HL-60 (cell line): ENCODE measurements around the gene ZNF385D.

Source experiments
- DNase-seq, 2 experiments: peaks; one replicate each; pipeline ENCODE4 v3.0.0-alpha.2; 2010 to 2020; ENCODE audit warnings: low read depth in 1 of 2, low spot score in 1 of 2
- H3K27ac ChIP-seq: fragments of 250-450 bp; sonication (Bioruptor Pico); replicated peaks from 2 replicates; pipeline ENCODE4 v1.5.1; 2020; ENCODE audit warnings: mild to moderate bottlenecking, moderate library complexity
- H3K27me3 ChIP-seq: fragments of 250-450 bp; sonication (Bioruptor Pico); 2 replicates; pipeline ENCODE4 v1.5.1; 2021; ENCODE audit warnings: mild to moderate bottlenecking, moderate library complexity; ENCODE audit not compliant: insufficient read depth, poor library complexity, severe bottlenecking
- H3K4me3 ChIP-seq: replicated peaks from 2 replicates; pipeline ENCODE4 v1.5.1; 2011; ENCODE audit warnings: mild to moderate bottlenecking, control low read depth, low read length; ENCODE audit not compliant: insufficient read depth
- GABPA ChIP-seq: IDR thresholded peaks from 2 replicates; pipeline ENCODE4 v1.6.1; 2012; ENCODE audit warnings: low read depth
- POLR2AphosphoS5 ChIP-seq: IDR thresholded peaks from 2 replicates; pipeline ENCODE4 v1.6.1; 2012; ENCODE audit warnings: low read depth
- SPI1 ChIP-seq: IDR thresholded peaks from 2 replicates; pipeline ENCODE4 v1.6.1; 2012; ENCODE audit warnings: low read depth, mild to moderate bottlenecking, borderline replicate concordance
- TF ChIP-seq, protein P1 (sequence below): IDR thresholded peaks from 2 replicates; pipeline ENCODE4 v1.6.1; 2012; ENCODE audit warnings: low read depth; ENCODE audit not compliant: insufficient replicate concordance
- TF ChIP-seq, protein P2 (sequence below): IDR thresholded peaks from one replicate; pipeline ENCODE4 v1.5.1; 2011; ENCODE audit warnings: low read length, control low read depth, inconsistent platforms; ENCODE audit not compliant: insufficient read depth

ZNF385D gene

GRCh38 chr3:21447476-21448151 lies 303.4 kb downstream of the ZNF385D start:
- no peaks in the 10 kb centered on the region for H3K27me3 ChIP-seq
- no peak overlapping the region for H3K27ac ChIP-seq
- DNase-seq = no peak
- TF ChIP-seq GABPA (no peak), SPI1 (no peak), POLR2AphosphoS5 (no peak)
- TF ChIP-seq, protein P1, sequence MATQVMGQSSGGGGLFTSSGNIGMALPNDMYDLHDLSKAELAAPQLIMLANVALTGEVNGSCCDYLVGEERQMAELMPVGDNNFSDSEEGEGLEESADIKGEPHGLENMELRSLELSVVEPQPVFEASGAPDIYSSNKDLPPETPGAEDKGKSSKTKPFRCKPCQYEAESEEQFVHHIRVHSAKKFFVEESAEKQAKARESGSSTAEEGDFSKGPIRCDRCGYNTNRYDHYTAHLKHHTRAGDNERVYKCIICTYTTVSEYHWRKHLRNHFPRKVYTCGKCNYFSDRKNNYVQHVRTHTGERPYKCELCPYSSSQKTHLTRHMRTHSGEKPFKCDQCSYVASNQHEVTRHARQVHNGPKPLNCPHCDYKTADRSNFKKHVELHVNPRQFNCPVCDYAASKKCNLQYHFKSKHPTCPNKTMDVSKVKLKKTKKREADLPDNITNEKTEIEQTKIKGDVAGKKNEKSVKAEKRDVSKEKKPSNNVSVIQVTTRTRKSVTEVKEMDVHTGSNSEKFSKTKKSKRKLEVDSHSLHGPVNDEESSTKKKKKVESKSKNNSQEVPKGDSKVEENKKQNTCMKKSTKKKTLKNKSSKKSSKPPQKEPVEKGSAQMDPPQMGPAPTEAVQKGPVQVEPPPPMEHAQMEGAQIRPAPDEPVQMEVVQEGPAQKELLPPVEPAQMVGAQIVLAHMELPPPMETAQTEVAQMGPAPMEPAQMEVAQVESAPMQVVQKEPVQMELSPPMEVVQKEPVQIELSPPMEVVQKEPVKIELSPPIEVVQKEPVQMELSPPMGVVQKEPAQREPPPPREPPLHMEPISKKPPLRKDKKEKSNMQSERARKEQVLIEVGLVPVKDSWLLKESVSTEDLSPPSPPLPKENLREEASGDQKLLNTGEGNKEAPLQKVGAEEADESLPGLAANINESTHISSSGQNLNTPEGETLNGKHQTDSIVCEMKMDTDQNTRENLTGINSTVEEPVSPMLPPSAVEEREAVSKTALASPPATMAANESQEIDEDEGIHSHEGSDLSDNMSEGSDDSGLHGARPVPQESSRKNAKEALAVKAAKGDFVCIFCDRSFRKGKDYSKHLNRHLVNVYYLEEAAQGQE = no peak
- H3K4me3 ChIP-seq = no peak overlapping the region

DNA sequence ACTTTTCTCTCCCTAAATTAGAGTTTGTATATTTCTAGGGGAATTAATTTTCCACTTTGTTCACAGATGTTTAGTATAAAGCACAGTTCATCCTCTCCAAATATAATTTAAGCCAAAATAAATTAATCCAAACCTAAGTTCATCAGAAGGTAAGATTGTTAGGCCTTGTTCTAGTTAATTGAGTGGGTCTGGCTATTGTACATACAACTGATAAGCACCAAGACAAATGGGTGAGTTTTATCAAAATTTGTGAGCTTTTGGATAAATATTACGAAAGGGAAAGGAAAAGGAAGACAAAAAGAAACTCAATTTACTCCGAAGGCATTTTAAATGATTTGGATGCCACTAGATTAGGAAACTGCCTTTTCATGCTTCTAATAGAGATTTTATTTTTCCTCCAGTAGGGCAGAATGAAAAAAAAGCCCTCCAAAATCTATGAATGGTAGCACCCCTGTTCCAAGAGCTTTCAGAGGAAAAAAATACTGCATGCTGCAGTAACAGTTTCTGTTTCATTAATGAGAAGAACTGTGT lies 304.0 kb downstream of the ZNF385D start:
- TF ChIP-seq, protein P1 = no peak
- TF ChIP-seq POLR2AphosphoS5 (no peak), GABPA (no peak), SPI1 (no peak)
- TF ChIP-seq, protein P2, sequence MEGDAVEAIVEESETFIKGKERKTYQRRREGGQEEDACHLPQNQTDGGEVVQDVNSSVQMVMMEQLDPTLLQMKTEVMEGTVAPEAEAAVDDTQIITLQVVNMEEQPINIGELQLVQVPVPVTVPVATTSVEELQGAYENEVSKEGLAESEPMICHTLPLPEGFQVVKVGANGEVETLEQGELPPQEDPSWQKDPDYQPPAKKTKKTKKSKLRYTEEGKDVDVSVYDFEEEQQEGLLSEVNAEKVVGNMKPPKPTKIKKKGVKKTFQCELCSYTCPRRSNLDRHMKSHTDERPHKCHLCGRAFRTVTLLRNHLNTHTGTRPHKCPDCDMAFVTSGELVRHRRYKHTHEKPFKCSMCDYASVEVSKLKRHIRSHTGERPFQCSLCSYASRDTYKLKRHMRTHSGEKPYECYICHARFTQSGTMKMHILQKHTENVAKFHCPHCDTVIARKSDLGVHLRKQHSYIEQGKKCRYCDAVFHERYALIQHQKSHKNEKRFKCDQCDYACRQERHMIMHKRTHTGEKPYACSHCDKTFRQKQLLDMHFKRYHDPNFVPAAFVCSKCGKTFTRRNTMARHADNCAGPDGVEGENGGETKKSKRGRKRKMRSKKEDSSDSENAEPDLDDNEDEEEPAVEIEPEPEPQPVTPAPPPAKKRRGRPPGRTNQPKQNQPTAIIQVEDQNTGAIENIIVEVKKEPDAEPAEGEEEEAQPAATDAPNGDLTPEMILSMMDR = no peak
- H3K27ac ChIP-seq = no peak overlapping the region
- DNase-seq = no peak
- H3K4me3 ChIP-seq = no peak overlapping the region
- no peaks in the 10 kb centered on the region for H3K27me3 ChIP-seq

DNA sequence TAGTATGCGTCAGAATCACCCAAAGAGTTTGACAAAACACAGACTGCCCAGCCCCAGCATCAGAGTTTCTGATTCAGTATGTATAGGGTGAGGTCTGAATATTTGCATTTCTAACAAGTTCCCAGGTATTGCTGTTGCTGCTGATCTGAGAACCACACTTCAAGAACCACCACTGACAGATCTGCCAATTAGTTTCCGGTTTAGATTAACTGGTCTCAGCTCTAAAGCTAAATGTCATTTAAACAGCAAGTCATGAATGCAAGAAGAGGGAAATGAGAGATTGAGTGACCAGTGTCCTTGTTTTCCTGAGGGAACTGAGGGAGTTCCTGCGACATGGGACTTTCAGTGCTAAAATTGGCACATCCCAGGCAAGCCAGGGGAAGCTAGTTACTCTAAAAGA lies 305.0 kb downstream of the ZNF385D start:
- no peak overlapping the region for H3K27ac ChIP-seq
- DNase-seq = no peak
- H3K4me3 ChIP-seq = no peak overlapping the region
- TF ChIP-seq POLR2AphosphoS5 (no peak), SPI1 (no peak), GABPA (no peak)
- TF ChIP-seq, protein P2 = no peak
- TF ChIP-seq, protein P1 = no peak
- H3K27me3 ChIP-seq = no peaks in the 10 kb centered on the region
